Keratinocyte (primary cell): Measurements from ENCODE around the gene LMTK2.

ENCODE experiments used
- CTCF ChIP-seq, 3 experiments: IDR thresholded peaks in 1 of 3; conservative IDR thresholded peaks in 1 of 3; optimal IDR thresholded peaks in 1 of 3; 2 replicates in 2 of 3; 3 replicates in 1 of 3; pipeline versions ENCODE3 to v1.5.1; 2011; ENCODE audit warnings: low read length in 3 of 3, mild to moderate bottlenecking in 3 of 3, moderate library complexity in 2 of 3, control low read depth in 1 of 3, inconsistent platforms in 1 of 3; ENCODE audit not compliant: insufficient read depth in 2 of 3; ENCODE audit errors: extremely low read depth in 1 of 3
- EZH2 ChIP-seq: IDR thresholded peaks from one replicate; pipeline ENCODE4 v1.6.1; 2012; ENCODE audit warnings: inconsistent platforms, mild to moderate bottlenecking, low read length, moderate library complexity

- TF ChIP-seq CTCF (optimal IDR thresholded peaks at IDR 0.05 in 1 of 3, IDR thresholded peaks at IDR 0.05 in 1 of 3, conservative IDR thresholded peaks at IDR 0.05 in 1 of 3; ENCODE audit: extremely low read depth in 1 of 3, insufficient read depth in 2 of 3, low read length in 3 of 3) = no peak
- TF ChIP-seq EZH2 = no peak
Observed at GRCh38 chr7:98194186-98194585, 87.5 kb downstream of the LMTK2 start.
